ENCODE results near the gene TBXAS1.

The TBXAS1 gene

GRCh38 chr7:139875821-139876241 lies 46.8 kb downstream of the TBXAS1 start:
- H3K27me3 ChIP-seq (replicated peaks; ENCODE audit: insufficient read depth, low read length), result no peaks in the 10 kb centered on the region
- H4K20me1 ChIP-seq (ENCODE audit: insufficient read depth, low read length), result no peaks in the 10 kb centered on the region
- peaks cover 6% of the 10 kb centered on the region for H3K4me1 ChIP-seq (ENCODE audit: low read length)
- H3K36me3 ChIP-seq (replicated peaks; ENCODE audit: insufficient read depth, low read length), result no peaks in the 10 kb centered on the region
- H3K4me2 ChIP-seq (ENCODE audit: low read depth, low read length), result no peak overlapping the region
- H3K4me3 ChIP-seq (ENCODE audit: low read length), result no peak overlapping the region
- no peak overlapping the region for H3K27ac ChIP-seq (ENCODE audit: low read length)
- H3K79me2 ChIP-seq (ENCODE audit: low read length), result no peaks in the 10 kb centered on the region
- TF ChIP-seq CTCF (IDR thresholded peaks at IDR 0.05; ENCODE audit: low read length) (no peak), EZH2phosphoT487 (IDR thresholded peaks at IDR 0.05; ENCODE audit: low read length) (no peak), EZH2 (optimal IDR thresholded peaks at IDR 0.05; ENCODE audit: low read depth, low read length) (no peak)
- no peak for DNase-seq
- H3F3A ChIP-seq (ENCODE audit: insufficient read depth, low read length), result no peaks in the 10 kb centered on the region
- H2AFZ ChIP-seq (ENCODE audit: low read length), result no peak overlapping the region
- H3K9ac ChIP-seq (ENCODE audit: low read length), result no peak overlapping the region
- no peaks in the 10 kb centered on the region for H3K9me3 ChIP-seq (replicated peaks; ENCODE audit: insufficient read depth, low read length)
- no peaks in the 10 kb centered on the region for H3K9me2 ChIP-seq (replicated peaks; ENCODE audit: insufficient read depth, low read length)

GRCh38 chr7:139876622-139877283 lies 47.7 kb downstream of the TBXAS1 start:
- Histone ChIP-seq H3K9me3 (replicated peaks; ENCODE audit: insufficient read depth, low read length) (no peaks in the 10 kb centered on the region), H3K9me2 (replicated peaks; ENCODE audit: insufficient read depth, low read length) (no peaks in the 10 kb centered on the region), H3K36me3 (replicated peaks; ENCODE audit: insufficient read depth, low read length) (no peaks in the 10 kb centered on the region), H3K9ac (ENCODE audit: low read length) (no peak overlapping the region), H3K79me2 (ENCODE audit: low read length) (no peaks in the 10 kb centered on the region), H3K4me1 (ENCODE audit: low read length) (peaks cover 6% of the 10 kb centered on the region), H2AFZ (ENCODE audit: low read length) (no peak overlapping the region), H3K4me2 (ENCODE audit: low read depth, low read length) (no peak overlapping the region), H3K27me3 (replicated peaks; ENCODE audit: insufficient read depth, low read length) (no peaks in the 10 kb centered on the region), H3K27ac (ENCODE audit: low read length) (no peak overlapping the region), H3K4me3 (ENCODE audit: low read length) (no peak overlapping the region), H4K20me1 (ENCODE audit: insufficient read depth, low read length) (no peaks in the 10 kb centered on the region), H3F3A (ENCODE audit: insufficient read depth, low read length) (no peaks in the 10 kb centered on the region)
- TF ChIP-seq EZH2 (optimal IDR thresholded peaks at IDR 0.05; ENCODE audit: low read depth, low read length), result no peak
- TF ChIP-seq EZH2phosphoT487 (IDR thresholded peaks at IDR 0.05; ENCODE audit: low read length), result no peak
- no peak for TF ChIP-seq CTCF (IDR thresholded peaks at IDR 0.05; ENCODE audit: low read length)
- no peak for DNase-seq

- Histone ChIP-seq H3K9ac (ENCODE audit: low read length) (no peak overlapping the region), H3K27me3 (replicated peaks; ENCODE audit: insufficient read depth, low read length) (no peaks in the 10 kb centered on the region), H3K4me2 (ENCODE audit: low read depth, low read length) (no peak overlapping the region), H3K4me1 (ENCODE audit: low read length) (no peaks in the 10 kb centered on the region), H4K20me1 (ENCODE audit: insufficient read depth, low read length) (no peaks in the 10 kb centered on the region), H3K9me2 (replicated peaks; ENCODE audit: insufficient read depth, low read length) (no peaks in the 10 kb centered on the region), H3K27ac (ENCODE audit: low read length) (no peak overlapping the region), H2AFZ (ENCODE audit: low read length) (no peak overlapping the region), H3K4me3 (ENCODE audit: low read length) (no peak overlapping the region), H3K79me2 (ENCODE audit: low read length) (no peaks in the 10 kb centered on the region), H3K9me3 (replicated peaks; ENCODE audit: insufficient read depth, low read length) (no peaks in the 10 kb centered on the region), H3K36me3 (replicated peaks; ENCODE audit: insufficient read depth, low read length) (no peaks in the 10 kb centered on the region), H3F3A (ENCODE audit: insufficient read depth, low read length) (no peaks in the 10 kb centered on the region)
- TF ChIP-seq CTCF (IDR thresholded peaks at IDR 0.05; ENCODE audit: low read length) (no peak), EZH2 (optimal IDR thresholded peaks at IDR 0.05; ENCODE audit: low read depth, low read length) (no peak), EZH2phosphoT487 (IDR thresholded peaks at IDR 0.05; ENCODE audit: low read length) (no peak)
- DNase-seq, result no peak
These were observed 54.8 kb downstream of the TBXAS1 start for GRCh38 chr7:139883814-139884213.
